ENCODE results near the gene DENND1A. TPM values are rescaled to one million over a fixed set of nuclear protein-coding genes. Genes with fewer than 3 reads are reported as not detected.
A peak's percentile ranks its signal among the peaks of the same experiment; 100 is the strongest.

The DENND1A gene
- total and polyA plus RNA-seq, 2 experiments from 2014 or later: 13.1 to 28.7 TPM

DNA sequence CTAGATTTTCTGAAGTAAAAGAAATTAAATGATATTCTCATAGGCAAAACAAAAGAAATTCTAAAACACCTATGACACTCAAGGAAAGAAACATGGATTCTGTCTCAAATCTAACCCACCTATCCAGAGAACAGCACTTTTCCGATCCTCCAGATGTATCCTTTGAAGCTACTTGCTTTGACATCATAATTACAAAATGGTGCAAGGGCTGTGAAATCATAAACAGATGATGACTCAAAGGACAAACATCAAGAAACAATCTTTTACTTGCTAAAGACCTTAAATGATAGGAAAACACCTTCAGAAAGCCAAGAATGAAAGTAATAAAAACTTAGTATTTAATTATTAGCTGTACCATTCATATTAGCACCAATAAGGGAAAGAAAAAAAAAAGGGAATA is 202.6 kb downstream of the DENND1A start:
- TF ChIP-seq, protein P1, sequence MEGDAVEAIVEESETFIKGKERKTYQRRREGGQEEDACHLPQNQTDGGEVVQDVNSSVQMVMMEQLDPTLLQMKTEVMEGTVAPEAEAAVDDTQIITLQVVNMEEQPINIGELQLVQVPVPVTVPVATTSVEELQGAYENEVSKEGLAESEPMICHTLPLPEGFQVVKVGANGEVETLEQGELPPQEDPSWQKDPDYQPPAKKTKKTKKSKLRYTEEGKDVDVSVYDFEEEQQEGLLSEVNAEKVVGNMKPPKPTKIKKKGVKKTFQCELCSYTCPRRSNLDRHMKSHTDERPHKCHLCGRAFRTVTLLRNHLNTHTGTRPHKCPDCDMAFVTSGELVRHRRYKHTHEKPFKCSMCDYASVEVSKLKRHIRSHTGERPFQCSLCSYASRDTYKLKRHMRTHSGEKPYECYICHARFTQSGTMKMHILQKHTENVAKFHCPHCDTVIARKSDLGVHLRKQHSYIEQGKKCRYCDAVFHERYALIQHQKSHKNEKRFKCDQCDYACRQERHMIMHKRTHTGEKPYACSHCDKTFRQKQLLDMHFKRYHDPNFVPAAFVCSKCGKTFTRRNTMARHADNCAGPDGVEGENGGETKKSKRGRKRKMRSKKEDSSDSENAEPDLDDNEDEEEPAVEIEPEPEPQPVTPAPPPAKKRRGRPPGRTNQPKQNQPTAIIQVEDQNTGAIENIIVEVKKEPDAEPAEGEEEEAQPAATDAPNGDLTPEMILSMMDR (conservative IDR thresholded peaks at IDR 0.05; ENCODE audit: low read depth in 2 of 2): no peak
- TF ChIP-seq ZNF114 (CRISPR knock-in tag; IDR thresholded peaks at IDR 0.05) (no peak), CREB1 (CRISPR knock-in tag; IDR thresholded peaks at IDR 0.05; ENCODE audit: low read depth) (no peak), STAT1 (IDR thresholded peaks at IDR 0.05; ENCODE audit: unreplicated experiment) (no peak)
- Histone ChIP-seq H3K4me1 (ENCODE audit: insufficient read depth) (no peaks in the 10 kb centered on the region), H3K27me3 (ENCODE audit: insufficient read depth) (no peaks in the 10 kb centered on the region), H3K27ac (ENCODE audit: low read depth) (no peak overlapping the region), H4K20me1 (replicated peaks; ENCODE audit: insufficient read depth) (no peaks in the 10 kb centered on the region; the same call in 1 of the 2 replicates), H3F3A (replicated peaks; ENCODE audit: low read depth) (no peaks in the 10 kb centered on the region), H3K4me2 (no peak overlapping the region), H3K36me3 (ENCODE audit: insufficient read depth) (0 out of 2 replicates have a peak, but pooled peaks cover 3% of the 10 kb centered on the region), H3K9me2 (ENCODE audit: insufficient read depth) (no peaks in the 10 kb centered on the region), H2AFZ (no peak overlapping the region), H3K79me2 (replicated peaks; ENCODE audit: insufficient read depth) (peaks cover 7% of the 10 kb centered on the region; the same call in 1 of the 2 replicates), H3K4me3 (no peak overlapping the region)
- DNase-seq (ENCODE audit: low spot score): no peak
- Mint-ChIP-seq H3K27me3 (ENCODE audit: insufficient read depth, low read depth, poor library complexity) (peaks cover 6% of the 10 kb centered on the region), H3K27ac (no peak overlapping the region), H3K4me1 (peaks cover 10% of the 10 kb centered on the region; the same call in 2 of the 3 replicates), H3K9me3 (peaks cover 24% of the 10 kb centered on the region), H3K4me3 (no peak overlapping the region), H3K36me3 (ENCODE audit: low read depth) (peaks cover 20% of the 10 kb centered on the region)
- ATAC-seq: no peak

DNA sequence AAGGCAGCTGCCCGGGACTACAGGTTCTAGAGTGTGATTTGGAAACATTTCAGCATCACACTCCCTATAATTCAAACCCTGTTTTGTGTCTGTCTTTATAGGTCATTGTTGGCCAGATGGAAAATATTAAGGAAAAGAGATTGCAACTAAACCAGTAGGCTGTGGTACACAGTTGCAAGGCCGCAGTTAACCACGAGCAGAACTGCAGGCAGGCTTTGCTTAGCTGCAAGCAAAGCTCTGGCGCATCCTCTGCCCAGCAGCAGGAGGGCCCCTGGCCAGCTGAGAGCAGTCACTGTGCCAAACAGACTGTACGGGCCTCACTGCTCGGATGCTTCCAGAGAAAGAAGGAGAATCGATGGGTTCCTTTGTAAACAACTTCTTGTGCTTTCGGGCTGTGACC is 204.5 kb downstream of the DENND1A start:
- H3K4me2 ChIP-seq: no peak overlapping the region
- no peak overlapping the region for H3K4me3 ChIP-seq
- no peaks in the 10 kb centered on the region for H3F3A ChIP-seq (replicated peaks; ENCODE audit: low read depth)
- H3K79me2 ChIP-seq (replicated peaks; ENCODE audit: insufficient read depth): 0 out of 2 replicates have a peak, but pooled peaks cover 7% of the 10 kb centered on the region
- no peaks in the 10 kb centered on the region for H3K27me3 ChIP-seq (ENCODE audit: insufficient read depth)
- ATAC-seq: peak; percentile 82
- Mint-ChIP-seq H3K4me3 (no peak overlapping the region), H3K27ac (no peak overlapping the region), H3K36me3 (ENCODE audit: low read depth) (peaks cover 40% of the 10 kb centered on the region), H3K9me3 (peaks cover 37% of the 10 kb centered on the region), H3K27me3 (ENCODE audit: insufficient read depth, low read depth, poor library complexity) (peaks cover 6% of the 10 kb centered on the region), H3K4me1 (peaks cover 10% of the 10 kb centered on the region)
- H3K9me2 ChIP-seq (ENCODE audit: insufficient read depth): no peaks in the 10 kb centered on the region
- peaks cover 8% of the 10 kb centered on the region; the same call in 1 of the 2 replicates for H3K36me3 ChIP-seq (ENCODE audit: insufficient read depth)
- no peaks in the 10 kb centered on the region for H3K4me1 ChIP-seq (ENCODE audit: insufficient read depth)
- peak; percentile 26 for DNase-seq (ENCODE audit: low spot score)
- no peak overlapping the region for H2AFZ ChIP-seq
- no peaks in the 10 kb centered on the region for H4K20me1 ChIP-seq (replicated peaks; ENCODE audit: insufficient read depth)
- no peak overlapping the region for H3K27ac ChIP-seq (ENCODE audit: low read depth)
- TF ChIP-seq, protein P2, sequence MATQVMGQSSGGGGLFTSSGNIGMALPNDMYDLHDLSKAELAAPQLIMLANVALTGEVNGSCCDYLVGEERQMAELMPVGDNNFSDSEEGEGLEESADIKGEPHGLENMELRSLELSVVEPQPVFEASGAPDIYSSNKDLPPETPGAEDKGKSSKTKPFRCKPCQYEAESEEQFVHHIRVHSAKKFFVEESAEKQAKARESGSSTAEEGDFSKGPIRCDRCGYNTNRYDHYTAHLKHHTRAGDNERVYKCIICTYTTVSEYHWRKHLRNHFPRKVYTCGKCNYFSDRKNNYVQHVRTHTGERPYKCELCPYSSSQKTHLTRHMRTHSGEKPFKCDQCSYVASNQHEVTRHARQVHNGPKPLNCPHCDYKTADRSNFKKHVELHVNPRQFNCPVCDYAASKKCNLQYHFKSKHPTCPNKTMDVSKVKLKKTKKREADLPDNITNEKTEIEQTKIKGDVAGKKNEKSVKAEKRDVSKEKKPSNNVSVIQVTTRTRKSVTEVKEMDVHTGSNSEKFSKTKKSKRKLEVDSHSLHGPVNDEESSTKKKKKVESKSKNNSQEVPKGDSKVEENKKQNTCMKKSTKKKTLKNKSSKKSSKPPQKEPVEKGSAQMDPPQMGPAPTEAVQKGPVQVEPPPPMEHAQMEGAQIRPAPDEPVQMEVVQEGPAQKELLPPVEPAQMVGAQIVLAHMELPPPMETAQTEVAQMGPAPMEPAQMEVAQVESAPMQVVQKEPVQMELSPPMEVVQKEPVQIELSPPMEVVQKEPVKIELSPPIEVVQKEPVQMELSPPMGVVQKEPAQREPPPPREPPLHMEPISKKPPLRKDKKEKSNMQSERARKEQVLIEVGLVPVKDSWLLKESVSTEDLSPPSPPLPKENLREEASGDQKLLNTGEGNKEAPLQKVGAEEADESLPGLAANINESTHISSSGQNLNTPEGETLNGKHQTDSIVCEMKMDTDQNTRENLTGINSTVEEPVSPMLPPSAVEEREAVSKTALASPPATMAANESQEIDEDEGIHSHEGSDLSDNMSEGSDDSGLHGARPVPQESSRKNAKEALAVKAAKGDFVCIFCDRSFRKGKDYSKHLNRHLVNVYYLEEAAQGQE (IDR thresholded peaks at IDR 0.05; ENCODE audit: unreplicated experiment): no peak
- TF ChIP-seq EZH2phosphoT487 (IDR thresholded peaks at IDR 0.05; ENCODE audit: unreplicated experiment): no peak
- no peak for TF ChIP-seq POLR2AphosphoS5 (IDR thresholded peaks at IDR 0.05; ENCODE audit: low read depth)
- TF ChIP-seq ZNF331 (CRISPR knock-in tag; IDR thresholded peaks at IDR 0.05; ENCODE audit: low read depth): no peak
- no peak for TF ChIP-seq JUNB (IDR thresholded peaks at IDR 0.05; ENCODE audit: unreplicated experiment)
- no peak for TF ChIP-seq ZNF114 (CRISPR knock-in tag; IDR thresholded peaks at IDR 0.05)
- no peak for TF ChIP-seq EZH2 (IDR thresholded peaks at IDR 0.05; ENCODE audit: low read depth, unreplicated experiment)
- TF ChIP-seq CREB1 (CRISPR knock-in tag; IDR thresholded peaks at IDR 0.05; ENCODE audit: low read depth): no peak
- TF ChIP-seq, protein P1 (conservative IDR thresholded peaks at IDR 0.05; ENCODE audit: low read depth in 2 of 2): no peak
